Measurements from ENCODE around the gene MICAL3. TPM values are rescaled to one million over a fixed set of nuclear protein-coding genes. Genes with fewer than 3 reads are reported as not detected.
"Not testable (repeated sequence)": the region's sequence is repeated elsewhere in the genome, so short reads cannot be mapped to it uniquely, and the experiment has no call there.

MICAL3 gene
- total RNA-seq, 1 donor from 2014 or later: 44.8 TPM

- DNase-seq (ENCODE audit: low spot score in 2 of 2): no peak
- no peak for FAIRE-seq
These were observed 126.9 kb downstream of the MICAL3 start for GRCh38 chr22:17897426-17897825.

DNA sequence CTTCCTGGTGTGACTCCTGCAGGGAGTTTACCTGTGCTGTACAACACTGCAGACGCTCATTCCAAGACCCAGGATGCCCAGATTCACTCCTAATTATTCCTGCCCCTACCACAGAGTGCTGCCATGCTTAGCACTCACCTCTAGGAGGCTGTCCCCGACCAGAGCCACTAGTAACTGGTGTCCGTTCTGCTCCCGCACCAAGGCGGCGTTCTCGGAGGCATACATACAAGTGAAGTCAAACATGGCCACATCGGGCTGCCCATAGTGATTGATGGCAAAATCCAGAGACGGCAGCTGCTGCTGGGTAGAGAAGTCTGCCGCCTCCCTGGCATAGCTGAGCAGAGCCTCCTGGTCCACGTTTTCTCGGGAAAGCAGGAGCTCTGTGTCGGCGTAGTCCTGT, 127.8 kb downstream of the MICAL3 start:
- FAIRE-seq (no peak), DNase-seq (ENCODE audit: low spot score in 2 of 2) (no peak)

GRCh38 chr22:17893900-17894535, 130.3 kb downstream of the MICAL3 start:
- FAIRE-seq: no peak
- no peak for DNase-seq (ENCODE audit: low spot score in 2 of 2)

- DNase-seq (ENCODE audit: low spot score in 2 of 2) (no peak), FAIRE-seq (no peak)
These were observed 132.0 kb downstream of the MICAL3 start for GRCh38 chr22:17892376-17892775.

DNA sequence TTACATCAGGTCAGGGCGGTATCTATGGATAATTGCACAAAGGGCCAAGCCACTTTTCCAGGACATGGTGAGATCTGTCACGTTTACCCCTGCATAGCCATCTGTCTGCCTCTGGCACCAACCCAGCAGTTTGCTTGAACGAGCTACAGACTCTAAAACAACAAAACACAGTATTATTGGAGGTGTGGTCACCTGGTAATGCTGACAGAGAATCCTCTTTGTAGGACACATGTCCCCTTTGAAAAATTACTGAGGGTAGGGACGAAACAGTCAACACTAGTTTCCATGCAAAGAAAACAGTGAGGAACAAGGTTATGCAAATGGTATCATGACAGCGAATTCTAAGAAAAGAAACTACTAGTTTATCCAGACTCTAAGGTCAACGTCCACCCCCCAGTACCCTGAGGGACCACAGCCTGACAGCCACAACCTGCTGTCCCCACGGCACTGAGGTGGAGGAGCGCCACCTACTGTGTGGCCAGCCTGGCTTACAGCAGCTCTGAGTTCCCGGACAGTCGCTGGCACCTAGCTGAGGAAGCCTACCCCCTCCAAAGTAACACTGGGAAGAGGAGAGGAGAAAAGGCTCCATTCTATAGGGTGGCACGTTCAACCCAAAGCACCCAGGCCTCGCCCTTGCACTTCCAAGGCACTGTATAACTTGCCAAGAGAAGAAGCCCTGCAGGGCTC, 132.7 kb downstream of the MICAL3 start:
- DNase-seq (ENCODE audit: low spot score in 2 of 2): no peak
- FAIRE-seq: no peak

DNA sequence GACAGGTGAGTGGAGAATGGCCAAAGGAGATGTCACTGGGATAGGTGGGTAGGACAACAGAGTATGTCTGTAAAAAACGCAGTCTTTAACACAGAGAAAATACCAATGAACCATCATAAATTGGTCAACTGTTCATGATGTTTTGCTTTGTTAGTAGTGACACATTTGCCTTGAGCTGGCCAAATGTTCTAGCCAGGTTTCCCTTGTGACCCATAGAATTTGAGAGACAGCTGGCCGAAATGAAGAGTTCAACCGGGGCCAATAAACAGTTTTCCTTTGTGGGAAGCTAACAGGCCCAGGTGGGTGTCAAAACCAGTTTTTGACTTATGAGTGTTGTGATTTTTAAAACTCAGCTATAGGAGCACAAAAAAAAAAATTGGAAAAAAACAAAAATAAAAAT, 133.5 kb downstream of the MICAL3 start:
- DNase-seq (ENCODE audit: low spot score in 2 of 2): no peak
- FAIRE-seq: no peak

- FAIRE-seq (no peak), DNase-seq (ENCODE audit: low spot score in 2 of 2) (no peak)
These were observed 134.1 kb downstream of the MICAL3 start for GRCh38 chr22:17890245-17890671.

DNA sequence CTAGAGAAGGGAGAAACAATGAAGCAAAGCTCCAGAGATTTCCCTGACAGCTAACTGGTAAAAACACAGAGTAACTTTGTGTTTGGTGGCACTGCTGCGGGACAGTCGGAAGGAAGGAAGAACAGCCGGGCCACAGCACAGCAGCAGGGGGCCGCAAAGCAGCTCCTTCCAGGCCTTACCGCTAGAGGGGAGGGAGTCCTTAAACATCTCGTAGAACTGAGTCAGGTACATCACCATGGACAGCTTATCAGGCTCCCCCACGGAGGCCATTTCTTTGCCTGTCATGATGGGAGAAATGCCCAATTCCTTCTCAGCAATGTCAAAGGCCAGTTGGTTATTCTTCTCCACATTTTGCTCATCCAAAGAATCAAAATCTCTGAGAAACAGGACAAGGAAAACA, 135.5 kb downstream of the MICAL3 start:
- FAIRE-seq (no peak), DNase-seq (ENCODE audit: low spot score in 2 of 2) (no peak)

- no peak for DNase-seq (ENCODE audit: low spot score in 2 of 2)
- no peak for FAIRE-seq
These were observed 135.9 kb downstream of the MICAL3 start for GRCh38 chr22:17888439-17888838.

GRCh38 chr22:17884893-17885292, 139.5 kb downstream of the MICAL3 start:
- DNase-seq (ENCODE audit: low spot score in 2 of 2) (no peak), FAIRE-seq (no peak)

GRCh38 chr22:17884084-17884483, 140.3 kb downstream of the MICAL3 start:
- no peak for FAIRE-seq
- no peak for DNase-seq (ENCODE audit: low spot score in 2 of 2)

DNA sequence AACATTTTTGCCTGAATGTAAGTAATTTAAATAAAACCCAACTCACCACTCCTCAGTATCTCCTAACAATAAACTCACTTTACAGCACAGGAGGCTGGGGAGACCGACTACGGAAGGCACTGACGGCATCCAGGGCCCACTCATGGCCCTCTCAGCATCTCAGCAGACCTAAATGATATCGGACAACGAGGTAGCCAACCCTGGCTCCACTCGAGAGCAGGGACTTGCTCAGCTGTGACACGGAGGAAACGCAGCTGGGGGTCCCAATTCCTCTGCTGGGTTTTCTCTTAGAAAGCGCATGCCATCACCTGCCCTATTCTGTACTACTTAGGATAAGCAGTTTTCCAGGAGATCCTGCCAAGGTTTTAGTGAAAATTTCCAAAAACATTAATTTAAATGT, 141.0 kb downstream of the MICAL3 start:
- FAIRE-seq (no peak), DNase-seq (ENCODE audit: low spot score in 2 of 2) (no peak)

DNA sequence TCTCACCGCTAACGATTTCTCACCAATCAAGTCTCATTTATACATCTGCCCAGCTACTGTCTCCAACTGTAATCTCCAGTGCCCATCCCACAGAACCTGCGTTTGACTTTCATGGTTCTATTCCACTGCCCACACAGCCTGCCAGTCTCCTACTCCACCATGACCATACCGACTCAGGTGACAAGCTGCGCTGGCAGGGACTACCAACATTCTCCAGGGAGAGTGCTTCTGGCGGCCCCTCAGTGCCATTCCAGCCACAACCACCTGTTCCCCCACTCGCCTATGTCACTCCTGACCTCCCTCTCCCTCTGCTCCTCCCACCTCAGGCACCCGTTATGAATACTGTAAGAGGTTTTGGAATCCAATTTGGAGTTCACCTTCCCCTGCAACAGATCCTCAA, 141.6 kb downstream of the MICAL3 start:
- DNase-seq (ENCODE audit: low spot score in 2 of 2): no peak
- FAIRE-seq: no peak

DNA sequence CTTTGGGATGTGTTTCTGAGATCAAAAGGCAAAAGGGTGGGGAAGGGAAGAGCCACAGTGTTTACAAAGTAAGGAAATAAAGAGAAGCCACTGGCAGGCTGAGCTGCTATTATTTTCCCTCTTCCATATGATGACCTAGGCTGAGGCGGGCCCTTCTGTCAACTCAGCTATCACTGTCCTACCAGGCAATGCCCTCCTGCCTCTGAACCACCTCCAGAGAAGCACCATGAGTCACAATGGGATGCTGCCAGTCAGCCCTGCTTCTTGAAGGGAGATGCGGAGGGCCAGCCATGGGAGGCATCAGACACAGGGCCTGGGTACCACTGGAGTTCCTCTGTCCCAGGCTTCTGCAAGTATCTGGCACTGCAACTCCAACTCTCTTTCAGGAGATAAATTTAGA, 142.2 kb downstream of the MICAL3 start:
- DNase-seq (ENCODE audit: low spot score in 2 of 2) (no peak), FAIRE-seq (no peak)

- no peak for FAIRE-seq
- DNase-seq (ENCODE audit: low spot score in 2 of 2): no peak
These were observed 143.0 kb downstream of the MICAL3 start for GRCh38 chr22:17881366-17881765.

- DNase-seq (ENCODE audit: low spot score in 2 of 2) (no peak), FAIRE-seq (no peak)
These were observed 143.9 kb downstream of the MICAL3 start for GRCh38 chr22:17880468-17880867.

DNA sequence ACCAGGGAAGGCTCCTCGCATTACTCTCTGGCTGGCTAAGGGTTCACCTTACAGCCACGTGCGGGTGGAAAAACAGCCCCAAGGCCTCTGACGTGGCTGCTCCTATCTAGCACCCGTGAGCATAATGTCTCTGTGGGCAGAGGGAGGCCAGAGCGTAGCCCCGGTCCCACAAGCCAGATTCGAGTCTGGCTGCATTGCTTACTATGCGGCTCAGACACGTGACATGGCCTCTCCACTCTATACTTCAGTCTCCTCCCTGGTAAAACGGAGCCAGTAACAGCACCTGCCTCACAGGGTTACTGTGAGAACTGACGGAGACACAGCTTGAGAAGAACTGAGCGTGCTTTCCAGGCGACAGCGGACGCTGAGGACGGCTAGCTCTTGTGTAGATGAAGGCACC, 144.3 kb downstream of the MICAL3 start:
- FAIRE-seq: no peak

DNA sequence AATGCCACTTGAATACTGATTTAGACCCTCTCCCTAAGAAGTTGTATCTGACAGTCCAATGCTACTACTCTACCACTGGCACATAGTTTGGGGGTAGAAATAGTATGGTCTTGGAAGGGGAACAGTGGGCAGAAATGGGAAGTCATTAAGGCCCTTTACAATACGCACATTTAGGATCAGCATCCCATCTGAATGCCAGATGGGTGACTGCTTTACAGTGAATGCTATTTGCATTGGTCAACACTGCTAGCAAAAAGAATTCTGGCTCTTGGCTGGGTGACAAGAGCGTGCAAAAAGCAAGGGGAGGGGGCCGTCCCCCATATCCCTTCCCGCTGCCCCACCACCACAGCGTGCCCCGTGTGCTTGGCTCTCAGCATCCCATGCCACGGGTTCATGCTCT, 145.4 kb downstream of the MICAL3 start:
- DNase-seq (ENCODE audit: low spot score in 2 of 2): no peak
- no peak for FAIRE-seq

More for the DNA sequence above, 144.3 kb downstream of the MICAL3 start:
- no peak for DNase-seq (ENCODE audit: low spot score in 2 of 2)

- FAIRE-seq: no peak
- DNase-seq (ENCODE audit: low spot score in 2 of 2): no peak
These were observed 146.1 kb downstream of the MICAL3 start for GRCh38 chr22:17878186-17878694.

GRCh38 chr22:17876878-17877855, 147.2 kb downstream of the MICAL3 start:
- DNase-seq (ENCODE audit: low spot score in 2 of 2); FAIRE-seq: not testable (repeated sequence)

- FAIRE-seq: no peak
- DNase-seq (ENCODE audit: low spot score in 2 of 2): no peak
These were observed 148.0 kb downstream of the MICAL3 start for GRCh38 chr22:17876306-17876831.
